Heart left ventricle (tissue), 16 donors: Measurements from ENCODE around the gene COL16A1. TPM values are rescaled to one million over a fixed set of nuclear protein-coding genes. Genes with fewer than 3 reads are reported as not detected.

Experiments
- ATAC-seq, 4 donors: fragments of 200-7000 bp; cut with Tn5 transposase; one replicate each; pipeline ENCODE4 v1.9.1; 2020 to 2022; ENCODE audit warnings: moderate library complexity in 4 of 4, mild to moderate bottlenecking in 3 of 4, moderate number of reproducible peaks in 1 of 4
- DNase-seq, 5 donors: peaks; one replicate each; pipeline ENCODE4 v3.0.0-alpha.2; 2020
- H3K27ac ChIP-seq, 12 donors: fragments of 200-600 bp; sonication (generic) in 4 of 12; one replicate each; pipeline versions ENCODE4 v1.5.0 to v1.8.0; 2016 to 2022; ENCODE audit warnings: mild to moderate bottlenecking in 2 of 12
- H3K27me3 ChIP-seq, 9 donors: fragments of 200-600 bp; sonication (generic) in 2 of 9; one replicate each; pipeline versions ENCODE4 v1.5.1 to v1.8.0; 2016 to 2022; ENCODE audit warnings: mild to moderate bottlenecking in 3 of 9
- H3K36me3 ChIP-seq, 9 donors: fragments of 200-600 bp; sonication (generic) in 2 of 9; one replicate each; pipeline versions ENCODE4 v1.5.0 to v1.8.0; 2018 to 2022; ENCODE audit warnings: mild to moderate bottlenecking in 2 of 9
- H3K4me1 ChIP-seq, 12 donors: fragments of 200-600 bp; sonication (generic) in 4 of 12; one replicate each; pipeline versions ENCODE4 v1.5.0 to v1.8.0; 2016 to 2022; ENCODE audit warnings: mild to moderate bottlenecking in 3 of 12
- H3K4me3 ChIP-seq, 12 donors: fragments of 200-600 bp; sonication (generic) in 4 of 12; one replicate each; pipeline versions ENCODE4 v1.5.0 to v1.8.0; 2017 to 2022; ENCODE audit warnings: mild to moderate bottlenecking in 9 of 12, moderate library complexity in 4 of 12
- H3K9me3 ChIP-seq, 12 donors: fragments of 200-600 bp; sonication (generic) in 4 of 12; one replicate each; pipeline versions ENCODE4 v1.5.0 to v1.8.0; 2016 to 2022; ENCODE audit warnings: mild to moderate bottlenecking in 1 of 12
- POLR2A ChIP-seq, 2 donors: fragments of 450-650 bp; IDR thresholded peaks; one replicate each; pipeline ENCODE4 v1.6.1; 2017; ENCODE audit warnings: antibody characterized with exemption in 2 of 2, mild to moderate bottlenecking in 2 of 2, moderate library complexity in 2 of 2
- WGBS, 4 donors: extraction: QIAGEN DNeasy Blood & Tissue Kit in 2 of 4; methylation state at CpG; one replicate each; pipeline versions ENCODE4 v1.1.5 to v1.1.7; 2013 to 2018; 5-methylcytosine and 5-hydroxymethylcytosine counted together
- intact Hi-C, 10 donors: fragments of 100-400 bp; cut with DNase I; formaldehyde crosslinking; loops; one replicate each; pipeline versions ENCODE4 v1.11.1 to v1.14.2; 2022
- polyA plus RNA-seq, 2 donors: library from polyadenylated mRNA; stranded (reverse); fragments of 200-250 nt; gene quantifications; one replicate each; pipeline ENCODE4 v1.2.3, GENCODE V29; 2013
- total RNA-seq, 9 donors: library from RNA; depleted of rRNA in 2 of 9; stranded (reverse); fragments of >200 nt in 2 of 9; fragmentation: NEBNext Ultra II Directional in 3 of 9; extraction: Animal tissue kit (Norgen Biotek cat#: 25700) in 3 of 9; gene quantifications; one replicate each; pipeline versions ENCODE4 v1.1.0 to v1.2.4, GENCODE V29; 2016 to 2023
- TF ChIP-seq, protein P1 (sequence below), 12 donors: fragments of 200-600 bp; sonication (generic) in 4 of 12; IDR thresholded peaks; one replicate each; pipeline versions ENCODE4 v1.5.0 to v1.8.0; 2018 to 2022; ENCODE audit warnings: antibody characterized with exemption in 12 of 12, mild to moderate bottlenecking in 5 of 12
- donor health status: ischemic (EF 13 %, LVEDD 7.1; RV severe dilation, severe dysfunction).
- donor health status: healthy with polysubstance abuse.
- donor health status: DM: no; HTN: yes; CAD: no.
- donor health status: DM: no; HTN: no; CAD: no.
- donor health status: ischemic (EF 25% LVEDD 6.9; RV normal size, moderate dysfunction).
- donor health status: ischemic (EF 25% LVEDD 5.7; RV mildly dilated, moderate dysfunction).
- donor health status: healthy.
- donor health status: DM: yes; HTN: yes; CAD: no.
- donor health status: ischemic (EF 35%, LVEDD 5.7; RV mildly dilated, moderate dysfunction).
- donor health status: nonischemic (EF 11% LVEDD 7.7; RV severe dilation, severe dysfunction).
- donor health status: DM: yes; HTN: yes; CAD: no.
- donor health status: PGD.
- donor health status: ischemic (EF 29% LVEDD 5.4; RV normal size, mild dysfunction).
- donor health status: nonischemic (EF 23%, LVEDD 6.1; RV moderate dilation, normal function).

Gene COL16A1
- total and polyA plus RNA-seq, 11 donors = 7.5 to 24.1 (median 13.1) TPM

DNA sequence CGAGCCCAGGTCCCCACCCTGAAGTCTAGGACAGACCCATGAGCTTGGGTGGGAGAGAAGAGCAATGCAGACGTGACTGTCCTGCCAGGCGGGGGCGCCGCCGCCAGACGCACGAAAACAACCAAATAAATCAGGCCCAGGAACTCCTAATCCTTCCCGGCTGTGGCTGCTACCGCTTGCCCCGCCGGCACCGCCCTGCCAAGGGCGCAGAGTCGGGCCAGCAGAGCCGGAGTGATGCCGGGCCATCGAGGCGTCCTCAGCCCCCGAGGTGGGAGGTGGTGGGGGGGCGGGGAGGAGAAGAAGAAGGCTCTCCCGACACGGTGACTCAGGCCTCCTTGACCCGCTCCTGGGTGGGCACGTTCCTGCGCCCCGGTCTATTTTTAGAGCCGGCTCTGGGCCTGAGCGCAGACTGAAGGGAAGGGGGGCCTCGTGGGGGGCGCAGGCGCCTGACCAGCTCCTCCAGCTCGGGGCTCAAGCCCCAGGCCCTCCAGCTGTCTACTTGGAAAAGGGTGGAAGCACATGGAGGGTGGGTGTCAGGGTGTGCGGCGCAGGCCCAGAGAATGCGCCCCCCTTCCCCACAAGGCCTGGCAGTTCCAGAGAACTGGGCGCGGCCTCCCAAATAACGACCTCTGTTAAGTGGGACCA lies 10.7 kb upstream of the COL16A1 start:
- H3K36me3 ChIP-seq = no peaks in the 10 kb centered on the region

DNA sequence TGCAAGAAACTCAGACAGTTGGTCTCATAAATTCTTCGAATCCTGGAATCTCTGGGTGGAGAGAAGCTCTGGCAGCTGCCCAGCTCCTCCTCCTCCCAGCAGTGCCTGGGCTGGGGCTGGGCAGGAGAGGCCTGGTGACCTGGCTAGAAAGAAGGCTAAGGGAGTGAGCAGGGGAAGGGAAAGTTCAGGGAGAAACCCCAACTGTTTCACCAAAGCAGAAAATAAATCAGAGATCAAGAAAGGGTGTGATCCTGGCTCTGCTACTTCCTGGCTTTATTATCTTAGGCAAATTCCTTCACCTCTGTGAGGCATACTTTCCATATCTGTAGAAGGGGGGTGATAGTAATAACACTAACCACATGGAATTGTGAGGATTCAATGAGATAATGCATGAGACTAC lies 8.8 kb upstream of the COL16A1 start:
- Histone ChIP-seq H3K9me3 (no peaks in the 10 kb centered on the region), H3K4me3 (no peak overlapping the region), H3K36me3 (no peaks in the 10 kb centered on the region), H3K4me1 (peaks cover 0 to 48% (median 37%) of the 10 kb centered on the region in 12 donors), H3K27ac (peak overlapping the region in 10 of 12 donors; percentile 8 to 99 (median 94)), H3K27me3 (peaks cover 0 to 19% (median 0%) of the 10 kb centered on the region in 9 donors)
- ATAC-seq = no peak
- TF ChIP-seq POLR2A (IDR thresholded peaks at IDR 0.05) = no peak
- TF ChIP-seq, protein P1, sequence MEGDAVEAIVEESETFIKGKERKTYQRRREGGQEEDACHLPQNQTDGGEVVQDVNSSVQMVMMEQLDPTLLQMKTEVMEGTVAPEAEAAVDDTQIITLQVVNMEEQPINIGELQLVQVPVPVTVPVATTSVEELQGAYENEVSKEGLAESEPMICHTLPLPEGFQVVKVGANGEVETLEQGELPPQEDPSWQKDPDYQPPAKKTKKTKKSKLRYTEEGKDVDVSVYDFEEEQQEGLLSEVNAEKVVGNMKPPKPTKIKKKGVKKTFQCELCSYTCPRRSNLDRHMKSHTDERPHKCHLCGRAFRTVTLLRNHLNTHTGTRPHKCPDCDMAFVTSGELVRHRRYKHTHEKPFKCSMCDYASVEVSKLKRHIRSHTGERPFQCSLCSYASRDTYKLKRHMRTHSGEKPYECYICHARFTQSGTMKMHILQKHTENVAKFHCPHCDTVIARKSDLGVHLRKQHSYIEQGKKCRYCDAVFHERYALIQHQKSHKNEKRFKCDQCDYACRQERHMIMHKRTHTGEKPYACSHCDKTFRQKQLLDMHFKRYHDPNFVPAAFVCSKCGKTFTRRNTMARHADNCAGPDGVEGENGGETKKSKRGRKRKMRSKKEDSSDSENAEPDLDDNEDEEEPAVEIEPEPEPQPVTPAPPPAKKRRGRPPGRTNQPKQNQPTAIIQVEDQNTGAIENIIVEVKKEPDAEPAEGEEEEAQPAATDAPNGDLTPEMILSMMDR (IDR thresholded peaks at IDR 0.05) = no peak
- 6 to 17% (median 11%) methylated on average over 1 of the region's 1 CpG for WGBS, 4 donors
- intact Hi-C loops = loop anchor here in 2 of 10 donors (5.0 to 10.0 kb wide), 2 partner anchors 40 to 72 kb away; no protein-coding TSS in a partner anchor
- DNase-seq = peak in 4 of 5 donors; percentile 46 to 56 (median 52)

More for the DNA sequence above, 10.7 kb upstream of the COL16A1 start:
- DNase-seq = peak; percentile 77 to 86 (median 82)
- 2 to 6% (median 3%) methylated on average over 9 to 39 of the region's 39 CpGs for WGBS, 4 donors
- Histone ChIP-seq H3K9me3 (no peaks in the 10 kb centered on the region), H3K4me1 (peaks cover 0 to 48% (median 35%) of the 10 kb centered on the region in 12 donors), H3K4me3 (peak overlapping the region in 11 of 12 donors; percentile 11 to 62 (median 55)), H3K27me3 (peaks cover 0 to 19% (median 0%) of the 10 kb centered on the region in 9 donors), H3K27ac (peak overlapping the region; percentile 89 to 99 (median 96))
- ATAC-seq = peak; percentile 36 to 73 (median 66)
- TF ChIP-seq POLR2A (IDR thresholded peaks at IDR 0.05) = no peak
- TF ChIP-seq, protein P1 (IDR thresholded peaks at IDR 0.05) = peak; percentile 22 to 66 (median 42)
- intact Hi-C loops = loop anchor here in 8 of 10 donors (1.0 to 10.0 kb wide), 13 partner anchors 30 to 152 kb away; partner anchors contain the start of gene PEF1 (in 1 of the 8)

- TF ChIP-seq, protein P1 (IDR thresholded peaks at IDR 0.05) = no peak
- TF ChIP-seq POLR2A (IDR thresholded peaks at IDR 0.05) = no peak
- WGBS, 4 donors = 57 to 79% (median 60%) methylated on average over 4 of the region's 4 CpGs
- ATAC-seq (no peak), DNase-seq (no peak)
- Histone ChIP-seq H3K4me1 (peaks cover 0 to 48% (median 37%) of the 10 kb centered on the region in 12 donors), H3K4me3 (no peak overlapping the region), H3K36me3 (no peaks in the 10 kb centered on the region), H3K27ac (peak overlapping the region in 9 of 12 donors; percentile 8 to 99 (median 94)), H3K9me3 (no peaks in the 10 kb centered on the region), H3K27me3 (peaks cover 0 to 19% (median 0%) of the 10 kb centered on the region in 9 donors)
- intact Hi-C loops = loop anchor here in 2 of 10 donors (5.0 to 10.0 kb wide), 2 partner anchors 40 to 73 kb away; no protein-coding TSS in a partner anchor
Observed at GRCh38 chr1:31712068-31712467, 8.3 kb upstream of the COL16A1 start.

DNA sequence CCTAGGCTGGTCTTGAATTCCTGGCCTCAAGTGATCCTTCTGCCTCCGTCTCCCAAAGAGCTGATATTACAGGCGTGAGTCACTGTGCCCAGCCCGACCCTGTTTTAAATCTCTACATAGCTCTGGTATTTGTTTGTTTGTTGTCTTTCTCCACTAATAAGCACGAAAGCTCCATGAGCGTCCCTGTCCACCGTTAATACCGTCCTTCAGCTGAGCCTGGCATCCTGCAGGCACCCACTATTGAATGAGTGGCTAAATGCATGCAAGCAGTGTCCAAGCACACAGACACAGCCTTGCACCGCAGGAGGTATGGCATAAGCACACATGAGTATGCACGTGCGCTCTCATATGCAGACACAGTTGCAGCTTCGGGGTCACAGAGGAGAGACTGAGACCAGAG lies 4.5 kb upstream of the COL16A1 start:
- peaks cover 0 to 22% (median 0%) of the 10 kb centered on the region in 9 donors for H3K27me3 ChIP-seq
- H3K27ac ChIP-seq = peak overlapping the region in 1 of 12 donors; percentile 18
- no peaks in the 10 kb centered on the region for H3K36me3 ChIP-seq
- H3K9me3 ChIP-seq = no peaks in the 10 kb centered on the region
- TF ChIP-seq POLR2A (IDR thresholded peaks at IDR 0.05) = no peak
- TF ChIP-seq, protein P1 (IDR thresholded peaks at IDR 0.05) = no peak
- WGBS, 4 donors = 75 to 85% (median 83%) methylated on average over 11 of the region's 11 CpGs
- H3K4me1 ChIP-seq = peaks cover 0 to 40% (median 27%) of the 10 kb centered on the region in 12 donors
- no peak overlapping the region for H3K4me3 ChIP-seq
- DNase-seq (no peak), ATAC-seq (no peak)
- intact Hi-C loops = loop anchor here in 1 of 10 donors (5.0 kb wide), 1 partner anchor 41 kb away; no protein-coding TSS in a partner anchor
